NB4 (cell line): ENCODE measurements around the gene RUNX3.

Experiments
- CTCF ChIP-seq: IDR thresholded peaks from one replicate; pipeline ENCODE4 v1.5.1; 2012; ENCODE audit warnings: low read depth, low read length
- MYC ChIP-seq: IDR thresholded peaks from 2 replicates; pipeline ENCODE4 v1.6.1; 2011; ENCODE audit warnings: low read depth, low read length
- POLR2A ChIP-seq: IDR thresholded peaks from 2 replicates; pipeline ENCODE4 v1.6.1; 2011; ENCODE audit warnings: mild to moderate bottlenecking; ENCODE audit not compliant: insufficient read length; ENCODE audit errors: extremely low read depth

DNA sequence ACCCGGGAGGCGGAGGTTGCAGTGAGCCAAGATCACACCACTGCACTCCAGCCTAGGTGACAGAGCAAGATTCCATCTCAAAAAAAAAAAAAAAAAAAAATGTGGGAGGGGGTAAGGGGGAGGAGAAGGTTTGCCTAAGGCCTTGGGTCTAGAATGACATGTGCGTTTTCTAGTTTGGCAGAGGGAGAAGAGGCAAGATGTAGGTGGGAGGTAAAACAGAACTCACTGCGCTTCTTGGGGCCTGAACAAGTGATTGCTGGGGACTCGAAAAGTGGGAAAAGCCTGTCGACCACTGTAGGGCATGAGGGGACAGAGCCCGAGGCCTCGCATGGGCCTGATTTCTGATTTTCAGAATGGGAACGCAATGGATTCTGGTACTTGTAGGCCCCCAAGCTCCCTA is 19.9 kb downstream of the RUNX3 start:
- TF ChIP-seq CTCF (no peak), MYC (no peak), POLR2A (no peak)
